Bone marrow (tissue), 2 donors: ENCODE data around the gene SEMA3G.

Experiments used
- DNase-seq, 2 donors: peaks; one replicate each; lab custom pipeline; 2025; lab: John Stamatoyannopoulos, UW

The SEMA3G gene

GRCh38 chr3:52408466-52408865 is 36.4 kb downstream of the SEMA3G start:
- DNase-seq = no peak

- DNase-seq = no peak
Observed at GRCh38 chr3:52407779-52408178, 37.1 kb downstream of the SEMA3G start.

- no peak for DNase-seq
Observed at GRCh38 chr3:52406791-52407510, 38.0 kb downstream of the SEMA3G start.

GRCh38 chr3:52406231-52406661 is 38.7 kb downstream of the SEMA3G start:
- no peak for DNase-seq

GRCh38 chr3:52405601-52406110 is 39.2 kb downstream of the SEMA3G start:
- DNase-seq = no peak

- no peak for DNase-seq
Observed at GRCh38 chr3:52405066-52405465, 39.8 kb downstream of the SEMA3G start.

- no peak for DNase-seq
Observed at GRCh38 chr3:52404391-52404790, 40.5 kb downstream of the SEMA3G start.

GRCh38 chr3:52403955-52404354 is 40.9 kb downstream of the SEMA3G start:
- no peak for DNase-seq

GRCh38 chr3:52403271-52403841 is 41.5 kb downstream of the SEMA3G start:
- DNase-seq = no peak

GRCh38 chr3:52402706-52403270 is 42.1 kb downstream of the SEMA3G start:
- DNase-seq = no peak

GRCh38 chr3:52402101-52402521 is 42.8 kb downstream of the SEMA3G start:
- no peak for DNase-seq

- no peak for DNase-seq
Observed at GRCh38 chr3:52401551-52401950, 43.4 kb downstream of the SEMA3G start.

GRCh38 chr3:52401021-52401420 is 43.9 kb downstream of the SEMA3G start:
- DNase-seq = no peak

GRCh38 chr3:52400275-52400793 is 44.6 kb downstream of the SEMA3G start:
- no peak for DNase-seq

GRCh38 chr3:52399593-52399992 is 45.3 kb downstream of the SEMA3G start:
- no peak for DNase-seq

- no peak for DNase-seq
Observed at GRCh38 chr3:52399131-52399530, 45.8 kb downstream of the SEMA3G start.

GRCh38 chr3:52398670-52399081 is 46.2 kb downstream of the SEMA3G start:
- no peak for DNase-seq

- no peak for DNase-seq
Observed at GRCh38 chr3:52397676-52398399, 47.1 kb downstream of the SEMA3G start.

GRCh38 chr3:52396907-52397591 is 47.9 kb downstream of the SEMA3G start:
- DNase-seq = no peak

GRCh38 chr3:52396011-52396906 is 48.6 kb downstream of the SEMA3G start:
- DNase-seq = no peak

- no peak for DNase-seq
Observed at GRCh38 chr3:52395503-52395865, 49.4 kb downstream of the SEMA3G start.
